ENCODE results near the gene LRRC31. TPM values are rescaled to one million over a fixed set of nuclear protein-coding genes. Genes with fewer than 3 reads are reported as not detected.

Gene LRRC31
- total RNA-seq, 4 donors from 2014 or later: 0.26 to 0.32 TPM; not detected in 2

DNA sequence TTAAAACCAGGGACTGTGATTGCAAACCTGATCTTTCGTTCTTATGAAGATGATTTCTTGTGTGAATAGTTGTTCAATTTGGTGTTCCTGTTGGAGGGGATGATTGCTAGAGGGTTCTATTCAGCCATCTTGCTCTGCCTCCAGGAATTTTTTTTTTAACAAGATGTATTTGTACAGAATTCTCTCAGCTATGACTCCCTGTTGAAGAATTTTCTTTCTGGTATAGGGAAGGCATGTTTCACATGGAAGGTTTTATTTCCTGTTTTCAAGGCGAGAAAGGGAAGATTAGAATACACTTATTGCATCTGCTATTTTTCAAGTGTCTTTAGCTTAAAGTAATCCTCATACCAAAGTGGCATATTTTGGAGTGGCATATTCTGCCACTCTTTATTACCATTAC lies 51.4 kb downstream of the LRRC31 start:
- Histone ChIP-seq H3K9me3 (no peaks in the 10 kb centered on the region), H3K27me3 (peaks cover 4% of the 10 kb centered on the region), H3K4me3 (no peak overlapping the region), H3K4me1 (peaks cover 7% of the 10 kb centered on the region), H3K36me3 (no peaks in the 10 kb centered on the region), H3K27ac (no peak overlapping the region)
- no peak for DNase-seq (ENCODE audit: low spot score in 2 of 2)
- 77% methylated on average over 2 of the region's 2 CpGs for WGBS
- TF ChIP-seq POLR2A (IDR thresholded peaks at IDR 0.05): no peak
- TF ChIP-seq EP300 (IDR thresholded peaks at IDR 0.05): no peak
- no peak for TF ChIP-seq POLR2AphosphoS5 (IDR thresholded peaks at IDR 0.05)
- TF ChIP-seq, protein P1, sequence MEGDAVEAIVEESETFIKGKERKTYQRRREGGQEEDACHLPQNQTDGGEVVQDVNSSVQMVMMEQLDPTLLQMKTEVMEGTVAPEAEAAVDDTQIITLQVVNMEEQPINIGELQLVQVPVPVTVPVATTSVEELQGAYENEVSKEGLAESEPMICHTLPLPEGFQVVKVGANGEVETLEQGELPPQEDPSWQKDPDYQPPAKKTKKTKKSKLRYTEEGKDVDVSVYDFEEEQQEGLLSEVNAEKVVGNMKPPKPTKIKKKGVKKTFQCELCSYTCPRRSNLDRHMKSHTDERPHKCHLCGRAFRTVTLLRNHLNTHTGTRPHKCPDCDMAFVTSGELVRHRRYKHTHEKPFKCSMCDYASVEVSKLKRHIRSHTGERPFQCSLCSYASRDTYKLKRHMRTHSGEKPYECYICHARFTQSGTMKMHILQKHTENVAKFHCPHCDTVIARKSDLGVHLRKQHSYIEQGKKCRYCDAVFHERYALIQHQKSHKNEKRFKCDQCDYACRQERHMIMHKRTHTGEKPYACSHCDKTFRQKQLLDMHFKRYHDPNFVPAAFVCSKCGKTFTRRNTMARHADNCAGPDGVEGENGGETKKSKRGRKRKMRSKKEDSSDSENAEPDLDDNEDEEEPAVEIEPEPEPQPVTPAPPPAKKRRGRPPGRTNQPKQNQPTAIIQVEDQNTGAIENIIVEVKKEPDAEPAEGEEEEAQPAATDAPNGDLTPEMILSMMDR (IDR thresholded peaks at IDR 0.05): no peak

DNA sequence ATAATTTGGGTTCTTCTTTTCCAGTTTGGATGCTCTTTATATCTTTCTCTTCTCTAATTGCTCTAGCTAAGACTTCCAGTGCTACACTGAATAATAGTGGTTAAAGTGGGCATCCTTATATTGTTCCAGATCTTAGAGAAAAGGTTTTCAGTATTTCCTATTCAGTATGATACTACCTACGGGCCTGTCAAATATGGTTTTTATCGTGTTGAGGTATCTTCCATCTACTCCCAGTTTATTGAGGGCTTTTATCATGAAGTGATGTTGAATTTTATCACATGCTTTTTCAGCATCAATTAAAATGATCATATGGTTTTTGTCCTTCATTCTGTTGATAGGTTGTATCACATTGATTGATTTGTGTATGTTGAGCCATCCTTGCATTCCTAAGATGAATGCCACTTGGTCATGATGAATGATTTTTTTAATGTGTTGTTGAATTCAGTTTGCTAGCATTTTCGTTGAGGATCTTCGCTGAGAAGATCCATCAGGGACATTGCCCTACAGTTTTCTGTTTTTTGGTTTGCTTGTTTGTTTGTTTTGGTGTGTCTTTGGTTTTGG lies 54.1 kb downstream of the LRRC31 start:
- TF ChIP-seq, protein P1 (IDR thresholded peaks at IDR 0.05): no peak
- TF ChIP-seq EP300 (IDR thresholded peaks at IDR 0.05): no peak
- no peak for TF ChIP-seq POLR2A (IDR thresholded peaks at IDR 0.05)
- TF ChIP-seq POLR2AphosphoS5 (IDR thresholded peaks at IDR 0.05): no peak

DNA sequence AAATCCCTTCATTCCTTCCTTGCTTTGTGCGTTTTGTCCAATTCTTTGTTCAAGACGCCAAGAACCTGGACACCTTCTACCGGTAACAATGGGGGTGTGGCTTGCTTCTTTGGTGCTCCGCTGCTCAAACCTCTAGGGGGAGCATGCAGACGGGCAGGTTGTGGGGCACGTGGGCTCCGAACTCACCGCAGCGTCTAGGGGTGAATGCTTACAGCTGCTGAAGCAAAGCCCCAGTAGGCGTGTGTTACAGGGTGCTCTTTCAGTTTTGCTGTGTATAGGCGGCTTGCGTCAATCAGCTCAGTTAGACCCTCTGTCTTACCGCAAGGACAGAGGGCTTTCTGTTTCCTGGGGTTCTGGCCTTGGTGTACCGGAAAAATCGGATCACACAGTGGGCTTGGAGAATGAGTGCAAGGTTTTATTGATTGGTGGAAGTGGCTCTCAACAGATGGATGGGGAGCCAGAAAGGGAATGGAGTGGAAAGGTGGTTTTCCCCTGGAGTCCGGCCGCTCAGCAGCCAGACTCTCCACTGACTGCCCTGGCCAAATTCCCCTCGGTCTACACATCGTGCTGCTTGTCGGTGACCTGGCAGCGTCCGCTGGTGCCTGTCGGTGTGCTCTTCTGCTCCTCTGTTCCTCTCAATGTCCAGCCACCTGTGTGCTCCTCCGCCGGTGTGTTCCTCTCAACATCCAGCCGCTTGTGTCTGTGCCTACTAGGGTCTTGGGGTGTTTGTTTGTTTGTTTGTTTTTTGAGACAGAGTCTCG lies 55.8 kb downstream of the LRRC31 start:
- Histone ChIP-seq H3K4me1 (peaks cover 26% of the 10 kb centered on the region), H3K36me3 (no peaks in the 10 kb centered on the region), H3K4me3 (peak overlapping the region; percentile 82), H3K9me3 (no peaks in the 10 kb centered on the region), H3K27me3 (no peaks in the 10 kb centered on the region), H3K27ac (no peak overlapping the region)
- TF ChIP-seq POLR2AphosphoS5 (IDR thresholded peaks at IDR 0.05) (no peak), POLR2A (IDR thresholded peaks at IDR 0.05) (no peak), EP300 (IDR thresholded peaks at IDR 0.05) (no peak)
- TF ChIP-seq, protein P1 (IDR thresholded peaks at IDR 0.05): no peak
- WGBS: 61% methylated on average over 27 of the region's 27 CpGs
- DNase-seq (ENCODE audit: low spot score in 2 of 2): no peak

More for the DNA sequence above, 54.1 kb downstream of the LRRC31 start:
- Histone ChIP-seq H3K27me3 (no peaks in the 10 kb centered on the region), H3K27ac (no peak overlapping the region), H3K4me3 (no peak overlapping the region), H3K9me3 (no peaks in the 10 kb centered on the region), H3K4me1 (peaks cover 26% of the 10 kb centered on the region), H3K36me3 (no peaks in the 10 kb centered on the region)
- no peak for DNase-seq (ENCODE audit: low spot score in 2 of 2)
- 87% methylated on average over 4 of the region's 4 CpGs for WGBS

DNA sequence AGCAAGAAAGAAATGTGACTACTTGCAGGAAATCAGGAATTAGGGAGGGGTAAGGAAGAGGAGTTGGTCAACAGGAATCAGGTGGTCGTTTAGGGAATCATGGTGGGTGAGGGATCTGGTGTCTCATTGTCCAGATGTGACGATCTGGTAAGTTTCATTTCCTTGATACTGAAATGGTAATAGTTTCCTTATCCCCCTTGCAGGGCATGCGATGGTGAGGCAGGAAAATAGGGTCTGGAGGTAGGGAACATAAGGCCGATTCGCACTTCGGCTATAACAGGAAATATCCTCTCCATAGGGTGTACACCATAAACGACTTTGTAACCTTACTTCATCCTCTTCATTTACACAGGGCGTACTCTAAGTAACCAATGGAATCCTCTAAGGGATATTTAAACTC lies 56.5 kb downstream of the LRRC31 start:
- DNase-seq (ENCODE audit: low spot score in 2 of 2): no peak
- no peaks in the 10 kb centered on the region for H3K36me3 ChIP-seq
- TF ChIP-seq POLR2AphosphoS5 (IDR thresholded peaks at IDR 0.05) (no peak), POLR2A (IDR thresholded peaks at IDR 0.05) (no peak), EP300 (IDR thresholded peaks at IDR 0.05) (no peak)
- TF ChIP-seq, protein P1 (IDR thresholded peaks at IDR 0.05): no peak
- 60% methylated on average over 8 of the region's 8 CpGs for WGBS
- H3K4me1 ChIP-seq: peaks cover 26% of the 10 kb centered on the region
- peak overlapping the region; percentile 82 for H3K4me3 ChIP-seq
- H3K9me3 ChIP-seq: no peaks in the 10 kb centered on the region
- no peak overlapping the region for H3K27ac ChIP-seq
- no peaks in the 10 kb centered on the region for H3K27me3 ChIP-seq
